ENCODE data around the gene ATXN7. TPM values are rescaled to one million over a fixed set of nuclear protein-coding genes. Genes with fewer than 3 reads are reported as not detected.

Gene ATXN7
- total RNA-seq, 1 donor from 2014 or later: 27.0 TPM

DNA sequence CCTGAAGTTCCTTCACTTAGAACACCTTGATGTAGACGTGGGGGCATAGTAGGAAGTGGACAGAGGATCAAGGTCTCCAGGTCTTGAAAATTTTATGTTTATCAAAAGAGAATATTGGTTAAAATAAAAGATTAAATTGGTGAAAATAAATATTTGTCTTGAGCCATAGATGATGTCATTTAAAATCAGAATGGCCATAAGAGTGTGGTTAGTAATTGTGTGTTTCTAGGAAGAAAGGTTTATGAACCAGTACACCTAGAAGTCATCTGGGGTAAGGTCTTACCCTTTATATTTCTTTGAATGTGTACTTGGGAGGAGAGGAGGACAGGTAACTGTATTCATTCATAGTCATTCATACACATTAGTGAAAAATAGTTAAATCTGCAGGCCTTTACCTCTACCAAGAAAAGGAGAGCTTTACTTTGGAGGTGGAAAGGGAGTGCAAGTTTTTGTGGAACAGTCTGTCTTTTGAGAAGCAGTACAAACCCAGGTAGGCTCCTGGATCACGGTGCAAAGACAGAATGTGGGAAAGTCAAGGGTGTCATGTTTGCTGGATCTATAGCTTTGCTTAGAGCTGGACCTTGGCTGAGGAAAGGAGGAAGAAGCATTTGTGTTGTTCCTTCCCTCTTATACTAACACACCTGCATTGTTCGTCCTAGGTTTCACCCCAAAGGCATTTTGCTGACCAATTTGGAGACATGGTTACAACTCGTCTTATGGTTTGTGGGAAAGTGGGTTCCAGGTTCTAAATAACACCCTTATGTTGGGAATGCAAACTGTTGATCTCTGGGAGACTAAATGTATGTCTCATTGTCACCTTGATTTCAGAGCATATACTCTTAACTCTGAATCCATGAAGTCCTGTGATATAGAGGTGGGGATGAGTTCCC, 42.3 kb downstream of the ATXN7 start:
- DNase-seq: no peak

DNA sequence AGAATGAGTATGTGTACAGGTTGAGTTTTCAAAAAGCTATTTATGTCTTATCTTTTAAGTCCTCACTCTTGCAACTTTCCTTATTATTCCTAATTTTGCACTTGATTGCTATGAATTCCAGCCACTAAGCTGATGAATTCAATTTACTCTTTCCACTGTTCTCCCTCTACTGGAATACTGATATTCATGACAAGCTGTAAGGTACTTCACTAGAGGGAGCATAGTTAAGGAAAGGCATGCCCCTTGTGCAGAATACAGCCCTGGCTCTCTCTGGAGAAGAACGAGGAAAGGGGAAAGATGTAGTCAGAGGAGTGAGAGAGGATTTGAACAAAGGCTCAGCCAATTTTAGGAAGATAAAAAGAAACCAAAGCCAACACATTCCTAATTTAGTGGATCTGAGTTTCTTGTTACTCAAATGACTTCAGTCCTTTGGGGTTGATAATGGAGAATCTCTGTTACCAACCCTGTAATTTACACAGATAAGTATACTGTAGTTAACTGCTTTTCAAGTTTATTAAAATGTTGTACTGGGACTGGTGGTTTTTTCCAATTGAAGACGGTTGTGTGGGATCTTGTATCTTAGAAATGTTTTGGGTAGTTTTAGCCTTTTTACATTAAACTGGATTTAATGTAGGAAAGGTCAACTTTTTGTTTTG, 44.5 kb downstream of the ATXN7 start:
- no peak for DNase-seq

GRCh38 chr3:63908776-63909175, 45.1 kb downstream of the ATXN7 start:
- no peak for DNase-seq

GRCh38 chr3:63909431-63909830, 45.8 kb downstream of the ATXN7 start:
- no peak for DNase-seq

DNA sequence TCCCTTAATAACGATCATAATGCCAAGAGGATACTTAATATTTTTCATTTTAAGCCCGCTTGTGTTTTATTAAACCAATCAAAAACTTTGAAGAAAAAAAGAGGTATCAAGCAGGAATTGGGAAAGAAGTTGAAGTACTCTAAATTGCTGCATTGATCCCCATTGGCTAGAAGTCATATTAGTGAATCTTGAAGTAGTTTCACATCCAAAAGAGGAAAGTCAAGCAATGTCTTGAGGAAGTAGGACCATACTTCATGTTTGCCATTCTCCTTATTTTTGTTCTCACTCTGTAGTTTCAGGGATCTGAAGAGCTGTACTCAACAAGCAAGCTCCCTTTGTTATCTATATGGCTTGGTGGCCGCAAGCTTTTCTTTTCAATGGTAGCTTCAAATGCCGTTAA, 46.3 kb downstream of the ATXN7 start:
- no peak for DNase-seq

DNA sequence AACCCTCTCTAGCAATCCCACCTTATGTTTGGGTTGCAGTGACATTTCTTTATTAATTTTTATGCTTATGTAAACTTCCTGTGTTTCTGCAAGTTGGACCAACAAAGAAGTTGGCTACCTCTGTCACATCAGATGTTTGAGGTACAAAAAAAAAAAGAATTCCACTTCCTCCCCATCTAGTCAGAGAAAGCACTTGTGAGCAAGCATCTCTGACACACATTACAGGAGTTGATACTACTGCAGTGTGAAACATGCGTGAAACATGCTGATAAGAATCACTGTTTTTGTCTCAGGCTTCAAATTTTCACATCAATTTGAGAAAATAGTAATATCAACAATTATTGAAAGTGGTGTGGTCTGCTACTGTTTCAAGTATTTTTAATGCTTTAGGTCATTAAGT, 47.2 kb downstream of the ATXN7 start:
- DNase-seq: no peak

DNA sequence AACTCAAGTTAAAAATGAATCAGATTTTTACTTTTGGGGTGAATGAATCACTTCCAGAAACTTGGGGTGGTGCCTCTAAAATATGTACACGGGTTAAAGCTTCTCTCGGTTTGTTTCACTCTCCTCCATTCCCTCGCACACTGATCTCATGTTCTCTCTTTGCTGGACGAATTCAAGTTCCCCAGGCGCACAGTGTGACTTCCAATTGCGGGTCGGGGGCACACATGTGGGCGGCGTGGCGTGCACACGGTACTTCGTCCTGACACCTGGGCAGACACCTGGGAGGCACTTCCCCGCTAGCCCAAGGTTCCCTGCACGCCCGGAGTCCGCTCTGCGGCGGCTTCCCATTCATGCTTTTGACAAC, 47.8 kb downstream of the ATXN7 start:
- DNase-seq: peak; percentile 46

DNA sequence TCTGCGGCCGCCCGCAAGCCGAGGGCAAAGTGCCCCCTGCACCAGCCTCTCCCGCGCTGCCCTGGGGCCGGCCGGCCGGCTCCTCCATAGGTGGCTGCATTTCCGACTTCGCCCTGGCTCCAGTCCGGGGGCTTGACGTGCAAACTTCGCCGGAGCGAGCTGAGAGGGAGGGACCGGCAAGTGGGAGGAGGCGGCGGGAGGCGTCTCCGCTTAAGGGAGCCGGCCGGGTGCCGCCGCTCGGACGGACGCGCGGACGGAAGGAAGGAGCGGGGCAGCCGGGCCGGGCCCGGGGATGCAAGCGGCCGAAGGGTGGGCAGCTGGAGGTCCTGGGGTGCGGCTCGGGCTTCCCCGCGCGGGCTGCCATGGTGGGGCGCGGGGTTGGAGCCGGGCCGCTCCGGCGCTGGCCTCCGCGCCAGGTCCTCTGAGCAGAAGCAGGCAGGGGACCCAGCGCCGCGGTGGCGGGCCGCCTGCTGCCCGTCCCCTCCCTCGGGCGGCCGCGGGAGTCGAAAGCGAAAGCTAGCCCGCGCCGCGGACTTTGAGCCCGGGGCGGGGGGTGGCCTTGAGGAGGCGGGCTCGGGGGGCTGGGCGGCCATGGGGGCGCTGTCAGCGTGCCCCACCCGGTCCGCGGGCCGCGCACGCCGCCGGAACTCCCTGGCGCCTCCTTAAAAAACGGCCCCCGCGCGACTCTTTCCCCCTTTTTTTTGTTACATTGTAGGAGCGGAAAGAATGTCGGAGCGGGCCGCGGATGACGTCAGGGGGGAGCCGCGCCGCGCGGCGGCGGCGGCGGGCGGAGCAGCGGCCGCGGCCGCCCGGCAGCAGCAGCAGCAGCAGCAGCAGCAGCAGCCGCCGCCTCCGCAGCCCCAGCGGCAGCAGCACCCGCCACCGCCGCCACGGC, 48.5 kb downstream of the ATXN7 start, which contains the start of gene SCAANT1:
TSS of gene SCAANT1 (minus strand) at position 511 of the 895 bp plus-strand sequence.
- peak; percentile 78 for DNase-seq

- no peak for DNase-seq
These were observed 49.3 kb downstream of the ATXN7 start for GRCh38 chr3:63912768-63913588.

GRCh38 chr3:63914312-63914711, 50.6 kb downstream of the ATXN7 start:
- DNase-seq: no peak

- no peak for DNase-seq
These were observed 54.7 kb downstream of the ATXN7 start for GRCh38 chr3:63918321-63918720.

DNA sequence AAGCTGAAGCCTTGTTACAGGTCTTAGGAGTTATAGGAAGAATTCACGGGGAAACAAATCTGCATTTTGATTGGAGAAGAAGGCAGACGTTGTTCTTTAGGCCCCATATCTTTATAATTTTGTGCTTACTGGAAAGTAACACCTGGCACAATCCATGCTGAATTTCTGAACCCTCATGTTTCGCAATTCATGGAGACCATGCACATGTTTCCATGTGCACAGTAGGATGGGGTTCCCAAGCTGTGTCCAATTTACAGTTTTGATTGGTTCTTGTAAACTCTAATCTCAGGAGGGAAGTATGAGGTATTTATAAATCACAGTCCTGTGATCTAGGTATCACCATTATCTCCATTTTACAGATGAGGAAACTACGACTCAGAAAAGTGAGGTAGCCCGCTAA, 56.3 kb downstream of the ATXN7 start:
- DNase-seq: no peak

DNA sequence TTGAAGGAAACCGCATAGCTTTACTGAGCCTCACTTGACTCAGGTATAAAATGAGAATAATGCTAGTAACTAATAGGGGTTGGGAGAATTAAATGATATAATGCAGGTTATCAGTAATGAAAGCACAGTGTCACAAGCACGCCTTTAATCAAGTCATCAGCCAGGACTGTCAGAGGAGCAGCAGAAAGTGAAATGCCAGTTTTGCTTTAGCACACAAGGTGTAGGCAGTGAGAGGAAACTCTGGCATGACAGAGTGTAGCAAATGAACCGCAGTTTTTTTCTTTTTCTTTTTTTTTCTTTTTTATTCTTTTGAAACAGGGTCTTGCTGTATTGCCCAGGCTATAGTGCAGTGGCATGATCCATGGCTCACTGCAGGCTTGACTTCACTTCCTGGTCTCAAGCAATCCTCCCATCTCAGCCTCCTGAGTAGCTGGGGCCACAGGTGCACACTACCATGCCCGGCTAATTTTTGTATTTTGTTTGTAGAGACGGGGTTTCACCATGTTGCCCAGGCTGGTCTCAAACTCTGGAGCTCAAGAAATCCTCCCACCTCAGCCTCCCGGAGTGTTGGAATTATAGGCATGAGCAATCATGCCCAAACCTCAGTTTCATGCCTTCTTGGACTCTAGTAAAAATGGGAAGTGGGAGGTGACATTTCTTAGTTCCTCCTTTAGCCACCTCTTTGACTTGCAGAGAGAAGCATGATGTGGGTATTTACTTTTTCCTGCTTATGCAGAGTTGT, 58.2 kb downstream of the ATXN7 start:
- DNase-seq: no peak

GRCh38 chr3:63922491-63923199, 59.0 kb downstream of the ATXN7 start:
- DNase-seq: no peak

GRCh38 chr3:63926309-63926708, 62.6 kb downstream of the ATXN7 start:
- no peak for DNase-seq

GRCh38 chr3:63927422-63928280, 64.0 kb downstream of the ATXN7 start:
- no peak for DNase-seq

GRCh38 chr3:63931290-63931689, 67.6 kb downstream of the ATXN7 start:
- no peak for DNase-seq

GRCh38 chr3:63932509-63933212, 69.0 kb downstream of the ATXN7 start:
- no peak for DNase-seq

DNA sequence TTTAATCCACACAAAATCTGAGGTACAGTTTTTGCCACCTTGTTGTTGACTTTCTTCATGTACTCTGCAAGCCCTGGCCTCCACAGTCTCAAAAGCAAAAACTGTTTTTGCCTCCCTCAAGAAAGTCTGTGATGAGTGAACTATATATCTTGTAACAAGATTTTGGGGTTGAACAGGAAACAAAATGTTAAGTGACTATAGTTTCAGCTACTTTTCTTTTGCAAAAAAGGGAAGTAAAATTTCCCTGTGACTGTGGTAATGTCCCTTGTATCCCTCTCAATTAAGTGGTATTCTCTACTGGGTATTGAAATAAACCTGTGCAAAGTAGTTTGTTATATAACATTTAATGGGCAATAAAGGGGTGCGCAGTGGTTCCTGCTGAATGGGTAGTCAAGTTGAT, 69.8 kb downstream of the ATXN7 start:
- no peak for DNase-seq

Data from skin of body (tissue), 2 donors.